HEK293 (cell line): ENCODE data around the gene ZSCAN31.

Source experiments
- GLIS1 ChIP-seq: fragments of 450-650 bp; formaldehyde crosslinking; IDR thresholded peaks from 2 replicates; pipeline ENCODE4 v1.5.1; 2016; ENCODE audit warnings: missing biosample characterization, missing genetic modification characterization
- HOXA7 ChIP-seq: sonication (generic); formaldehyde crosslinking; IDR thresholded peaks from 2 replicates; pipeline ENCODE4 v1.8.1; 2022; ENCODE audit warnings: missing genetic modification reagents, borderline replicate concordance
- KLF1 ChIP-seq: fragments of 450-650 bp; formaldehyde crosslinking; IDR thresholded peaks from 2 replicates; pipeline ENCODE4 v1.5.1; 2016; ENCODE audit warnings: missing biosample characterization, missing genetic modification characterization
- KLF10 ChIP-seq: fragments of 450-650 bp; IDR thresholded peaks from 2 replicates; pipeline ENCODE4 v1.5.1; 2018; ENCODE audit warnings: missing biosample characterization, mild to moderate bottlenecking, missing genetic modification characterization
- KLF16 ChIP-seq: fragments of 450-650 bp; formaldehyde crosslinking; IDR thresholded peaks from 2 replicates; pipeline ENCODE4 v1.5.1; 2017; ENCODE audit warnings: missing biosample characterization, missing genetic modification characterization
- KLF17 ChIP-seq: fragments of 450-650 bp; formaldehyde crosslinking; IDR thresholded peaks from 2 replicates; pipeline ENCODE4 v1.5.1; 2016; ENCODE audit warnings: missing biosample characterization, missing genetic modification characterization
- KLF8 ChIP-seq: fragments of 450-650 bp; formaldehyde crosslinking; IDR thresholded peaks from 2 replicates; pipeline ENCODE4 v1.5.1; 2016; ENCODE audit warnings: missing biosample characterization, missing genetic modification characterization
- MEIS1 ChIP-seq: sonication (generic); formaldehyde crosslinking; IDR thresholded peaks from 2 replicates; pipeline ENCODE4 v1.8.1; 2022; ENCODE audit warnings: missing genetic modification reagents, mild to moderate bottlenecking, borderline replicate concordance
- MZF1 ChIP-seq: fragments of 450-650 bp; formaldehyde crosslinking; IDR thresholded peaks from 2 replicates; pipeline ENCODE4 v1.5.1; 2017; ENCODE audit warnings: missing biosample characterization, missing genetic modification characterization, borderline replicate concordance
- OVOL3 ChIP-seq: fragments of 450-650 bp; formaldehyde crosslinking; IDR thresholded peaks from 2 replicates; pipeline ENCODE4 v1.5.1; 2016; ENCODE audit warnings: missing biosample characterization, missing genetic modification characterization
- TCF7L2 ChIP-seq: IDR thresholded peaks from 2 replicates; pipeline ENCODE4 v1.6.1; 2011; ENCODE audit warnings: low read depth, mild to moderate bottlenecking, inconsistent platforms, low read length, moderate library complexity, borderline replicate concordance
- ZBTB1 ChIP-seq: fragments of 450-650 bp; formaldehyde crosslinking; IDR thresholded peaks from 2 replicates; pipeline ENCODE4 v1.5.1; 2016; ENCODE audit warnings: missing biosample characterization, missing genetic modification characterization
- ZBTB10 ChIP-seq: fragments of 450-650 bp; formaldehyde crosslinking; IDR thresholded peaks from 2 replicates; pipeline ENCODE4 v1.5.1; 2016; ENCODE audit warnings: missing biosample characterization, missing genetic modification characterization
- ZBTB21 ChIP-seq: fragments of 450-650 bp; formaldehyde crosslinking; IDR thresholded peaks from 2 replicates; pipeline ENCODE4 v1.5.1; 2017; ENCODE audit warnings: missing biosample characterization, missing genetic modification characterization
- ZBTB6 ChIP-seq: fragments of 450-650 bp; formaldehyde crosslinking; IDR thresholded peaks from 2 replicates; pipeline ENCODE4 v1.5.1; 2017; ENCODE audit warnings: missing biosample characterization, missing genetic modification characterization
- ZBTB8A ChIP-seq: fragments of 450-650 bp; formaldehyde crosslinking; IDR thresholded peaks from 2 replicates; pipeline ENCODE4 v1.5.1; 2016; ENCODE audit warnings: missing biosample characterization, missing genetic modification characterization
- ZNF146 ChIP-seq: fragments of 450-650 bp; formaldehyde crosslinking; IDR thresholded peaks from 2 replicates; pipeline ENCODE4 v1.5.1; 2016; ENCODE audit warnings: missing biosample characterization, missing genetic modification characterization
- ZNF214 ChIP-seq: fragments of 450-650 bp; formaldehyde crosslinking; IDR thresholded peaks from 2 replicates; pipeline ENCODE4 v1.5.1; 2017; ENCODE audit warnings: missing biosample characterization, mild to moderate bottlenecking, missing genetic modification characterization, borderline replicate concordance
- ZNF350 ChIP-seq: fragments of 450-650 bp; formaldehyde crosslinking; IDR thresholded peaks from 2 replicates; pipeline ENCODE4 v1.5.0; 2017; ENCODE audit warnings: missing biosample characterization, mild to moderate bottlenecking, missing genetic modification characterization
- ZNF391 ChIP-seq: fragments of 450-650 bp; formaldehyde crosslinking; IDR thresholded peaks from 2 replicates; pipeline ENCODE4 v1.5.1; 2016; ENCODE audit warnings: low read depth, missing biosample characterization, missing genetic modification characterization, borderline replicate concordance
- ZNF394 ChIP-seq: fragments of 450-650 bp; formaldehyde crosslinking; IDR thresholded peaks from 2 replicates; pipeline ENCODE4 v1.5.1; 2016; ENCODE audit warnings: missing biosample characterization, missing genetic modification characterization, mild to moderate bottlenecking, moderate library complexity, borderline replicate concordance
- ZNF433 ChIP-seq: fragments of 450-650 bp; formaldehyde crosslinking; IDR thresholded peaks from 2 replicates; pipeline ENCODE4 v1.5.1; 2016; ENCODE audit warnings: missing biosample characterization, missing genetic modification characterization, low read depth
- ZNF510 ChIP-seq: fragments of 450-650 bp; formaldehyde crosslinking; IDR thresholded peaks from 2 replicates; pipeline ENCODE4 v1.5.1; 2018; ENCODE audit warnings: mild to moderate bottlenecking, missing genetic modification characterization, missing biosample characterization; ENCODE audit not compliant: insufficient replicate concordance
- ZNF530 ChIP-seq: fragments of 450-650 bp; formaldehyde crosslinking; IDR thresholded peaks from 2 replicates; pipeline ENCODE4 v1.5.1; 2016; ENCODE audit warnings: low read depth, missing biosample characterization, missing genetic modification characterization
- ZNF558 ChIP-seq: fragments of 450-650 bp; formaldehyde crosslinking; IDR thresholded peaks from 2 replicates; pipeline ENCODE4 v1.5.1; 2016; ENCODE audit warnings: missing biosample characterization, missing genetic modification characterization
- ZNF645 ChIP-seq: fragments of 450-650 bp; formaldehyde crosslinking; IDR thresholded peaks from 2 replicates; pipeline ENCODE4; 2016; ENCODE audit warnings: missing biosample characterization, missing genetic modification characterization
- ZNF658 ChIP-seq: fragments of 450-650 bp; formaldehyde crosslinking; IDR thresholded peaks from 2 replicates; pipeline ENCODE4; 2016; ENCODE audit warnings: missing biosample characterization, missing genetic modification characterization
- ZNF707 ChIP-seq: fragments of 450-650 bp; formaldehyde crosslinking; IDR thresholded peaks from 2 replicates; pipeline ENCODE4 v1.5.1; 2016; ENCODE audit warnings: missing biosample characterization, missing genetic modification characterization
- ZNF791 ChIP-seq: fragments of 450-650 bp; formaldehyde crosslinking; IDR thresholded peaks from 2 replicates; pipeline ENCODE4 v1.5.1; 2016; ENCODE audit warnings: missing biosample characterization, missing genetic modification characterization
- ZNF843 ChIP-seq: fragments of 450-650 bp; formaldehyde crosslinking; IDR thresholded peaks from 2 replicates; pipeline ENCODE4 v1.5.1; 2016; ENCODE audit warnings: missing biosample characterization, missing genetic modification characterization
- ZSCAN16 ChIP-seq: fragments of 450-650 bp; formaldehyde crosslinking; IDR thresholded peaks from 2 replicates; pipeline ENCODE4 v1.5.1; 2016; ENCODE audit warnings: missing biosample characterization, missing genetic modification characterization
- TF ChIP-seq, protein P1 (sequence below): fragments of 450-650 bp; IDR thresholded peaks from 2 replicates; pipeline ENCODE4 v1.5.1; 2018; ENCODE audit warnings: missing biosample characterization, mild to moderate bottlenecking, missing genetic modification characterization

The ZSCAN31 gene

GRCh38 chr6:28355743-28356665, 20.1 kb upstream of the ZSCAN31 start (continued):
- TF ChIP-seq KLF8 (no peak), ZNF658 (tag by site-specific recombination) (no peak), KLF17 (tag by site-specific recombination) (no peak), ZNF214 (tag by site-specific recombination) (no peak), TCF7L2 (no peak), ZNF433 (tag by site-specific recombination) (no peak), ZNF707 (tag by site-specific recombination) (no peak), ZBTB6 (tag by site-specific recombination) (no peak), ZNF394 (tag by site-specific recombination) (peak; percentile 31; the same call in 1 of the 2 replicates), ZBTB1 (no peak), KLF16 (tag by site-specific recombination) (no peak), GLIS1 (tag by site-specific recombination) (peak; percentile 41; the same call in 1 of the 2 replicates), KLF1 (tag by site-specific recombination) (no peak), ZBTB8A (tag by site-specific recombination) (no peak), ZNF146 (tag by site-specific recombination) (no peak), ZBTB21 (tag by site-specific recombination) (no peak), OVOL3 (tag by site-specific recombination) (no peak), ZNF791 (tag by site-specific recombination) (no peak), KLF10 (no peak), ZNF510 (tag by site-specific recombination) (no peak), ZBTB10 (tag by site-specific recombination) (no peak), ZNF350 (tag by site-specific recombination) (no peak), ZNF558 (no peak), HOXA7 (CRISPR knock-in tag) (no peak), MEIS1 (CRISPR knock-in tag) (no peak), ZNF391 (tag by site-specific recombination) (no peak), MZF1 (tag by site-specific recombination) (no peak; the same call in 1 of the 2 replicates), ZSCAN16 (tag by site-specific recombination) (no peak), ZNF530 (tag by site-specific recombination) (no peak), ZNF843 (no peak), ZNF645 (tag by site-specific recombination) (no peak)
- TF ChIP-seq, protein P1, sequence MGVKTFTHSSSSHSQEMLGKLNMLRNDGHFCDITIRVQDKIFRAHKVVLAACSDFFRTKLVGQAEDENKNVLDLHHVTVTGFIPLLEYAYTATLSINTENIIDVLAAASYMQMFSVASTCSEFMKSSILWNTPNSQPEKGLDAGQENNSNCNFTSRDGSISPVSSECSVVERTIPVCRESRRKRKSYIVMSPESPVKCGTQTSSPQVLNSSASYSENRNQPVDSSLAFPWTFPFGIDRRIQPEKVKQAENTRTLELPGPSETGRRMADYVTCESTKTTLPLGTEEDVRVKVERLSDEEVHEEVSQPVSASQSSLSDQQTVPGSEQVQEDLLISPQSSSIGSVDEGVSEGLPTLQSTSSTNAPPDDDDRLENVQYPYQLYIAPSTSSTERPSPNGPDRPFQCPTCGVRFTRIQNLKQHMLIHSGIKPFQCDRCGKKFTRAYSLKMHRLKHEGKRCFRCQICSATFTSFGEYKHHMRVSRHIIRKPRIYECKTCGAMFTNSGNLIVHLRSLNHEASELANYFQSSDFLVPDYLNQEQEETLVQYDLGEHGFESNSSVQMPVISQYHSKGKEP (tag by site-specific recombination): no peak
